NCI-H1417 (cell line): ENCODE data around the gene VPS13D.

Source experiments
- DNase-seq, 3 experiments: peaks; one replicate each; lab custom pipeline; 2025; lab: John Stamatoyannopoulos, UW

Gene VPS13D

GRCh38 chr1:12487520-12487919 is 257.7 kb downstream of the VPS13D start:
- DNase-seq = no peak

DNA sequence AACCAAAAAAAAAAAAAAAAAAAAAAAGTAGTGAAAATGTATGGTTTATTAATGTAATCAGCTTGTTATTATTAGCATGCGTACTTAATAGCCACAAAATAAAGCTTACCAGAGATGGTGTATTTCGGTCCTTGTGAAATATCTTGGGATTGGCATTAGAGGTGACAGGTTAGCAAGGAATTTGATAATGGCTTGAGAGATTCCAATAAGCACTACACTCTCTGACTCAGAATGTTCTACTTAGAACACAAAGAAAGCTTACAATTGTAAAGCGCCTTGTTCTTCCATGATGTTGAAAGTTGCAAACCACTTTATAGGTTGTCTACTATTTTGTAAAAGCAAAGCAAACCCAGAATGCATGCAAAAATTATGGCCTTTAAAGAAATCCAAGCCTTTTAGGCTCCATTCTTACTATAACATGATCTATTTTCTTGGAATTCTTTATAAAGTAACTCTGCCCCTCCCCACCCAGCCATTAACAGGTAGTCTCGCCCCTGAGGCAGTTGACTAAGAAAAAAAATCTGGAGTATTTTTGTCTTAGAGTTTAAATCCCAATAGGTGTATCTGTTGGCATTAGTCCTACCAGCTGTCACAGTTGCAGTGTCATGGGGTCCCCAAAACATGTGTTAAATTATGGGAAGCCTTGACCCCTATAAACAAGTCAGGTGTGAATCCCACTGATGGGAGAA is 259.0 kb downstream of the VPS13D start:
- DNase-seq = no peak

GRCh38 chr1:12490532-12491142 is 260.8 kb downstream of the VPS13D start:
- DNase-seq = no peak

- DNase-seq = no peak
Measured at GRCh38 chr1:12491656-12492055, 261.8 kb downstream of the VPS13D start.

DNA sequence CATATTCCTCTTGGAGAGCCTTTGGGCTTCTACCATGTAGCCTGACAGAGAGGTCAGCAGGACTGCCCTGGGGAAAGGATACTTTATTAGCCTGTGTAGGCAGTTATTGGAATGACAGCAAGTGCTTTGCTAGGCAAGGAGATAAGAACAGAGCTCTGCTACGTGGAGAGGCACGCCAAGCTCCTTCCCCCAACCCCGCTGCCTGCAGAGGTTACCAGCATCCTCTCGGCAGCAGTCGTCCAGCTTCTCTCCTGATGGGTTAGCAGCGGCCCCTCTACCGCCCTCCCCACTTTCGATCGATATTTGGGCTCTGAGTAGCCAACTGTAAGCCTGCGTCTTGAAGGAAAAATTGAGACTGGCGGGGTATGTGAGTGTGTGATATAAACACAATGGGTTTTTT is 265.9 kb downstream of the VPS13D start:
- no peak for DNase-seq

- DNase-seq = no peak
Measured at GRCh38 chr1:12496154-12496961, 266.5 kb downstream of the VPS13D start.

- no peak for DNase-seq
Measured at GRCh38 chr1:12499539-12500240, 269.9 kb downstream of the VPS13D start.

DNA sequence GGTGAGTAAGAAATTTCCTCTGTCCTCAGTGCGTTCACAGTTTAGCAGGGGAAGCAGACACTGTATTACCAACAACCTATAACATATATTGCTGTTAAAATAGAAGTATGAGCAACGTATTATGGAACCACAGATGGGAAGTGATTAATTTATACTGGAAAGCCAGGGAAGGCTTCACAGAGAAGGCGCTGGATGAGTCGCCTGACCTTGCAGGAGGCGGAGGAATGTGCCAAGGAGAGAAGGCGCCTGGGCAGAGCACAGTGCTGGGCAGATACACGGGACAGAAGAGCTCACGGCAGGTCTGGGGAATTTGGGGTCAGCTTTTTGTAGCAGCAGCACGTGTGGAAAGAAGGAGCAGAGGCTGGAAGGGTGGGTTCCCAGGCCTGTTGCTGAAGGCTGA is 271.8 kb downstream of the VPS13D start:
- no peak for DNase-seq

GRCh38 chr1:12502336-12503109 is 272.7 kb downstream of the VPS13D start:
- DNase-seq = no peak

GRCh38 chr1:12503709-12504108 is 273.9 kb downstream of the VPS13D start:
- DNase-seq = no peak

DNA sequence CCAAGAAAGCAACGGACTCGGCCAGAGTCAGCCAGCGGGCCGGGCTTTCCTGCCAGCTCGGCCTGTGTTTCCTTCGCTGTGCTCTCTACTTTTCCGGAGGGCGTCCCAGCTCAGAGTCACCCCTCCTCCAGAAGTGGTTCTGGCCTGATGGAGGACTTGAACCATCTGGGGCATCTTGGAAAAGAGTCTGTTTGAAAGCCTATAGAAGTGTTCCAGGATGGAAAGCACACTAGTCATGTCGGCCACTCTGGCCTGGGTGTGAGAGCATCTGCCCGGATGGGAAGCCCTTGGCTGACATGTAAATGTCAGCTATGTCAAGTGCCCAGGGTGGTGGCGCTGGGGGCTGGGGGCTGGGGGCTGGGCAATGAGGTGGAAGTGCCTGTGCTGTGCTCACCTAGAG is 274.8 kb downstream of the VPS13D start:
- no peak for DNase-seq

DNA sequence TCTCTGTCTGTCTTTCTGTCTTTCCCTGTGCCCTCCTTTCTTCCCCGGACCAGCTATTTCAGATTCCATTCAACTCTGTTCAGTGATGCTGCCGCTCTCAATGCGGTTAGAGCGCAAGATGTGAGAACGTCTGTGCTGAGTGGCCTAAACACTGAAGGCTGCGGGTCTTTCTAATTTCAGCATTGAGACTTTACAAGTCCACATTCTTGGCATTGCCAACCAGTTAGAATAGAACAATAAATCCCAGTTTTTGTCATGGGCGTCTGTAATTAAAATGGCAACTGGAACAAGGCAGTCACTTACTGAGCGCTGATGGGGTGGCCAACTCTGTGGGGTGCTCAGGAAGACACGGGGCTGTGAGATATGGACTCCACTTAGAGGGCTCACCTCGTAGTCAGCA is 275.4 kb downstream of the VPS13D start:
- DNase-seq = no peak

- no peak for DNase-seq
Measured at GRCh38 chr1:12505639-12506280, 275.9 kb downstream of the VPS13D start.

DNA sequence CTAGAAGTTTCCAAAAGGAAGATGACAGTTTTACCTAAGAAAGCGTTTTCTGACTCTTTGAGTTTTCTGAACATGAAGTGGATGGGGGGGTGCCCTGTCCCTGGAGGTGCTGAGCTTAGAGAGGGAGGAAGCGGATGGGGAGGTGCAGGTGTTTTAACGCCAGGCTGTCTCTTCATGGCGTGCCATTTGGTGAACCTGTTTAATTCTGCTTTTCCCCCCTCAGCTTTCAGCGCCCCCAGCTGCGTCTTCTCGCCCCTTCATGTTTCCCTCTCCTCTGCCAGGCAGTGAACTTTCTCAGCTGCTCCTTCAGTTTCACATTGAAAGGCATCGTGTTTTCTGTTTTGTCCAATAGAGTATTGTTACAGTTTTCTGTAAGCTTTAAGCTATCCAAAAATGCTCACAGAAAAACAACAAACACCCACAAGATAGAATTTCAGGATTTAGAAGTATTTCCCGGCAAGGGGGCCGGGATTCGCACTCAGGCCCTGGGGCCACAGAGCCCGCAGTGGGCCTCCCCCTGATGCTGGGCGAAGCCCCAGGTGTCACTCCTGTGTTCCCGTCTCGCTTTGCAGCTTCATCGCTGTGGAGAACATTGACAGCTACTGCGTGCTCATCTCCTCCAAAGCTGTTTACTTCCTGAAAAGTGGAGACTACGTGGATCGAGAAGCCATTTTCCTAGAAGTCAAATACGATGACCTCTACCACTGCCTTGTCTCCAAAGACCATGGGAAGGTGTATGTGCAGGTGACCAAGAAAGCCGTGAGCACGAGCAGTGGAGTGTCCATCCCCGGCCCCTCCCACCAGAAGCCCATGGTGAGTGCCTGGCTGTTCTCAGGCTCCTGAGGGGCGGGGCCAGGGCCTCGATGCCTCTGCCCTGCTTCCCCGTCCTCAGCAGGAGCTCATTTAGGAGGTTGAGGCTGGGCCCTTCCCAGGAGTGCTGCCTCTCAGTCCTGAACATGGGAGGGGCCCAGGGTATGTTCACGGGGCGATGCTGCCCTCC is 276.8 kb downstream of the VPS13D start:
- no peak for DNase-seq

DNA sequence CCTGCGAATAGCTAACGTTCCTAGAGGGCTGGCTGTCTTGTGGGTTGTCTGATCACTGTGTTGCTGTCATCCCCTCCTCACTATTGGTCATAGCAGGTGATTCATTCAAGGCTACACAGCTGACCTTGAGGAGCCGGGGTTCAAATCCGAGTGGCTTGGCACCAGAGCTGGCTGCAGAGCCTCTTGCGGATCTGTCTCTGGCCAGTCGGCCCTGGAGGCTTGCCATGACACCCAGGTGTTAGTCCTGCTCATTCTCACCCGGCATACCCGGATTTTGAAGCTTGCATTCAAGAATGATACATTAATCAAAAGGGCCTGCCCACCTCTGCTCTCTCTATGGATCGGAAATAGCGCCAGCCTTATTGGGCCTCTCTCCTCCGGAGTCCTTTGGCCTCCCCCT is 277.8 kb downstream of the VPS13D start:
- no peak for DNase-seq

GRCh38 chr1:12508849-12509248 is 279.0 kb downstream of the VPS13D start:
- DNase-seq = no peak

GRCh38 chr1:12511128-12511484 is 281.3 kb downstream of the VPS13D start:
- no peak for DNase-seq

DNA sequence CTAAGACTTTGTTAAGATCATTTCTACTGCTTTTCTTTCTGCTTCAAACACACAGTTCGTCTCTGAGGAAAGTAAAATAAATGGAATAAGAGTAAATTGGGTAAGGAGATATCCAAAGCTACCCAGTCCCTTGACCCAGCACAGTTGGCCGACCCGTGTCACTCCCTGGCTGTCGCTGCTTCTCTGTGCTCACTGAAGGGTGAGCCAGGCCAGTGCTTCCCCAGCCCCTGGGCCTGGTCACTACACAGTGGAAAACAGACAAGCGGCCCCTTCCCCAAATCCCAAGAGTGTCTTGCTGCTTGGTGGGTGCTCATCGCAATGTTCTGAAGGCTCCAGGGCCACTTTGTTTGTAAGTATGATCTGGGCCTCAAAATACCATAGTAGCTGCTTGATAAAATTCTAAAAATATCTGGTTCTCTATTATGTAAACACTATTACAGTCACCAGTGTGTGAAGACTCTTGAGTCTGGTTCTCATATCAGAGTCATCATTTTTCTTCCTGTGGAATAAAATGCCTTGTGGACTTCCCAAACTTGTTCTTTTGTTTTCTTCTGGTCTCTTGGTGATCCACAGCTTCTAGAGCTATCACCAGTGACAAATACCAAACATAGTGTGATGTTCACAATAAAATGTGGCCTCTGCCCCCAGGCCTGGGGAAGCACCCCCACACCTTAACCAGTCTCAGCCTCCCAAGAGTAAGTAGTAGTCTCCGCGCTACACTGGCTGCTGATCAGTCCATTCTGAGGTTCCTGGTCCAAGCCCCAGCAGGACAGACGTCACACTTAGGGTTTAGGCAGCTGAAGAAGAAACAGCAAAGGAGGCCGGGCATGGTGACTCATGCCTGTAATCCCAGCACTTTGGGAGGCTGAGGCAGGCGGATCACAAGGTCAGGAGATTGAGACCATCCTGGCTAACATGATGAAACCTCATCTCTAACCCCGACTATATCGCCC is 282.0 kb downstream of the VPS13D start:
- DNase-seq = no peak

DNA sequence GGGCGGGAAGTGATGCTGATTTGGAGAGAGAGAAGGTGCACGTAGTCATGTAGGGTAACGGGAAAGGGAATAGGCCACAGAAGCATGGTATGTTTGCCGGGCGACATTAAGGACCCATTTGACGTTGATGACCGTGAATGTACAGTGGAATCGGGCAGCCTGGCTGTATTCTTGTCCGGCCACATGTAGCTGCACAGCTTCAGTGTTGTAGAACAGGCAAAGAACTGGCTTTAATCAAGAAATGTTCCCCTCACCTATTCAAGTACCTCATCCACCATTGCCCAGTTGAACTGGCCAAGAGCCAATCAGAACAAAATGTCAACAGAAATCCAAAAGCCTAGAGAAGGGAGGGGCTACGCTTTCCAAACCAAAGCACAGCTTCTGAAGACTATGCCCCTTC is 283.4 kb downstream of the VPS13D start:
- DNase-seq = no peak
